Measurements from ENCODE around the gene SEC24D.

SEC24D gene

DNA sequence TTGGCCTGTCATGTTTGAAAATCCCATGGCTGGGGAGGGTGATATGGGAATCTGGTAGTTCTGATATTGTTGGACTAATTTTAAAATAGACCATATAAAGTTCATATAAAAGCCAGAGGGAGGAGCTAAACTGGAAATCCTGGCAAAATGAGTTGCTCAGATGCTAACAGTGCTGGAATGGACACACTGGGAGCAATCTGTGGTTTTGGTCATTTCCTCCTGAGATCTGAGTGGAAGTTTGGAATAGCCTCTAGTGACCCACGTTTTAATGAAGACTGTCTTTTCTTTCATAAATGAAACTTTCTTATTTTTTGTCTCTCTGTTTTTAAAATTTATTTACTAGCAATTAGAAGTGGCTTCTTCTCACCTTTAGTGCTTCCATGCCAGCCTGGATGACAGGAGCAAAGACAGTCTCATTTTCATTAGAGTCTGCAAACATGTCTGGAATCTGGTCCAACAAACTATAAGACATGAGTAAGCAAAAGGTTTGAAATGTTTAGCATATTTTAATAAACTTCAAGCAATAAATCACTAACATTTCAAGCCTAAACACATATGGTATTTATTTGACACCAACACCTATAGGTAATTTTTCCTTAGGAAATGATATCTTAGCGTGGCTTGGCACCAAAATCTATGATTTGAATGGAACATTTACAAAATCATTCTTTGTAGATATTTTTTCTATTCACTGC lies 84.2 kb downstream of the SEC24D start:
- no peak overlapping the region for H3K27ac ChIP-seq
- H3K9me3 ChIP-seq: no peaks in the 10 kb centered on the region
- peaks cover 32% of the 10 kb centered on the region for H3K36me3 ChIP-seq
- no peak for TF ChIP-seq CTCF (IDR thresholded peaks at IDR 0.05)
- no peak overlapping the region for H3K4me3 ChIP-seq (ENCODE audit: low read depth in 1 of 2, low read length in 1 of 2)
- H3K4me1 ChIP-seq (ENCODE audit: control insufficient read depth in 1 of 2, insufficient read depth in 1 of 2, low read depth in 1 of 2, low read length in 1 of 2): no peaks in the 10 kb centered on the region
- H3K27me3 ChIP-seq: no peaks in the 10 kb centered on the region

DNA sequence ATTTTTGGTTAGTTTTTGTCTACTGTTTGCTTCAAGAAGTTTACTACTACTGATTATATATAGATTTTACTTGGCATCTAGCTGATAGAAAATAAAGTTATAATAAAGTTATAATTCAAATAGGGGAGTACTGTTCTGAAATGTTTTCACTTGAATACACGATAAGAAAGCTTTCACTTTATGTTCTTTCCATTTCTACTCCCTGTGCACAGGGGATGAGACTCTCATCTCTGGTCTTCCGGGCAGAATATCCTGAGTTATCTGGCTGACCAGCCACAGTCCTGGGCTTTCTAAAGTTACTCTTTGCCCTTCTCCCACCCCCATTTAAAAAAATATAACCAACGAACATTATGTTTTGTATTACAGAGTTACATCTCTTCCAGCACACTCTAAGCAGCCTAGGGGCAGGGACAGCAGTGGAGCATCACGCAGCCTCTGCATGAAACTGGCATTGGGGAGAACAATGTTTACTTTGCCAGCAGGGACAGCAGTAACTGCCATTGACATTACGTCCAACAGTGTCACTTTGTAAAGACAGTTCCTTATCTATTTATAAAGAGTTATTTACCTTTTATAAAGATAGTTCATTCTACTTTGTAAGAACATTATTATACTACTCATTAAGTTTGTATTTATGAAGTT lies 86.5 kb downstream of the SEC24D start:
- Histone ChIP-seq H3K9me3 (no peaks in the 10 kb centered on the region), H3K27me3 (no peaks in the 10 kb centered on the region), H3K36me3 (peaks cover 27% of the 10 kb centered on the region), H3K27ac (no peak overlapping the region), H3K4me1 (ENCODE audit: control insufficient read depth in 1 of 2, insufficient read depth in 1 of 2, low read depth in 1 of 2, low read length in 1 of 2) (no peaks in the 10 kb centered on the region), H3K4me3 (ENCODE audit: low read depth in 1 of 2, low read length in 1 of 2) (no peak overlapping the region)
- no peak for TF ChIP-seq CTCF (IDR thresholded peaks at IDR 0.05)

DNA sequence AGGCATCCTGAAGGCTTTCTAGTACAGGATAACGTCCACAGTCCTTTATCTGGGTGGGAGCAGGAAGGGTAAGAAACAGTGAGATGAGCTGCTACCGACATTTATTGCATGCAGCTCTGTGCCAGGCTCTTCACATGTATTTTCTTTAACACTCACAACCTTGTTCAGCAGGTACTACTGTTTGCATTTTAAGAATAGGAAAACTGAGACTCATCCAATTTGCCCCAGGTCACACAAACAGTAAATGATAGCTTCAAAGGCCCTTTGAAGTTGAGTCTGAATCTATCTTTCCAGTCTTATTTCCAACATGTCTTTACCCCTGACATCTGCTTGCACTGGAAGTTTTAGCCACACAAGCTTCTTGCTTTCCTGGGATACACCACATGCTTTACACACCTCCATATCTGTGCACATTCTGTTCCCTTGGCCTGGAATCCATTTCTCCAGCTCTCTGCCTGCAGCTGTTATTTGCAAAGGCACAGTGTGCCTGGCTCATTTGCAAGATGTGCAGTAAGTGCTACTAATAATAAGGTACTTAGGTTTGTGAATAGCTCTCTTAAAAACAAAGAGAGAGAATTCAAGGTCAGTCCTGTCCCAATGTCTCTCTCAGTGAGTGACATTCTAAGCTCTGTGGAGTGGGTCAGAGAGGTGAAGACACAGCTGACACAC lies 89.5 kb downstream of the SEC24D start:
- H3K27ac ChIP-seq: no peak overlapping the region
- peaks cover 28% of the 10 kb centered on the region for H3K36me3 ChIP-seq
- no peaks in the 10 kb centered on the region for H3K27me3 ChIP-seq
- no peaks in the 10 kb centered on the region for H3K9me3 ChIP-seq
- no peak for TF ChIP-seq CTCF (IDR thresholded peaks at IDR 0.05)
- H3K4me1 ChIP-seq (ENCODE audit: control insufficient read depth in 1 of 2, insufficient read depth in 1 of 2, low read depth in 1 of 2, low read length in 1 of 2): no peaks in the 10 kb centered on the region
- no peak overlapping the region for H3K4me3 ChIP-seq (ENCODE audit: low read depth in 1 of 2, low read length in 1 of 2)

GRCh38 chr4:118745357-118745756 lies 90.6 kb downstream of the SEC24D start:
- no peak overlapping the region for H3K4me3 ChIP-seq (ENCODE audit: low read depth in 1 of 2, low read length in 1 of 2)
- H3K27ac ChIP-seq: no peak overlapping the region
- no peaks in the 10 kb centered on the region for H3K27me3 ChIP-seq
- H3K9me3 ChIP-seq: no peaks in the 10 kb centered on the region
- TF ChIP-seq CTCF (IDR thresholded peaks at IDR 0.05): no peak
- H3K36me3 ChIP-seq: peaks cover 25% of the 10 kb centered on the region
- no peaks in the 10 kb centered on the region for H3K4me1 ChIP-seq (ENCODE audit: control insufficient read depth in 1 of 2, insufficient read depth in 1 of 2, low read depth in 1 of 2, low read length in 1 of 2)

- H3K36me3 ChIP-seq: peaks cover 27% of the 10 kb centered on the region
- no peaks in the 10 kb centered on the region for H3K4me1 ChIP-seq (ENCODE audit: control insufficient read depth in 1 of 2, insufficient read depth in 1 of 2, low read depth in 1 of 2, low read length in 1 of 2)
- no peaks in the 10 kb centered on the region for H3K27me3 ChIP-seq
- H3K9me3 ChIP-seq: no peaks in the 10 kb centered on the region
- H3K27ac ChIP-seq: no peak overlapping the region
- no peak overlapping the region for H3K4me3 ChIP-seq (ENCODE audit: low read depth in 1 of 2, low read length in 1 of 2)
- TF ChIP-seq CTCF (IDR thresholded peaks at IDR 0.05): no peak
Observed at GRCh38 chr4:118743867-118744266, 92.1 kb downstream of the SEC24D start.
